Stomach smooth muscle (tissue), 2 donors: Measurements from ENCODE around the gene RASAL3.
A peak's percentile ranks its signal among the peaks of the same experiment; 100 is the strongest.

Experiments
- H3K27ac ChIP-seq: one replicate; pipeline ENCODE4 v1.7.0; 2013; ENCODE audit warnings: mild to moderate bottlenecking, low read length, inconsistent platforms
- H3K27me3 ChIP-seq, 2 donors: one replicate each; pipeline ENCODE4 v1.7.0; 2013; ENCODE audit warnings: low read length in 2 of 2; ENCODE audit not compliant: insufficient read depth in 2 of 2, control insufficient read depth in 1 of 2
- H3K36me3 ChIP-seq, 2 donors: one replicate each; pipeline ENCODE4 v1.7.0; 2013; ENCODE audit warnings: low read length in 2 of 2; ENCODE audit not compliant: control insufficient read depth in 2 of 2, insufficient read depth in 2 of 2
- H3K4me1 ChIP-seq: one replicate; pipeline ENCODE4 v1.7.0; 2013; ENCODE audit warnings: low read length; ENCODE audit not compliant: control insufficient read depth, insufficient read depth
- H3K4me3 ChIP-seq, 2 donors: one replicate each; pipeline ENCODE4 v1.7.0; 2013; ENCODE audit warnings: low read length in 2 of 2
- H3K9ac ChIP-seq, 2 donors: one replicate each; pipeline ENCODE4 v1.7.0; 2013; ENCODE audit warnings: low read length in 2 of 2, mild to moderate bottlenecking in 1 of 2
- H3K9me3 ChIP-seq, 2 donors: one replicate each; pipeline ENCODE4 v1.7.0; 2013; ENCODE audit warnings: low read length in 2 of 2; ENCODE audit not compliant: control insufficient read depth in 2 of 2
- donor health status: healthy.
- donor health status: Pancreatic carcinoma.

Gene RASAL3

GRCh38 chr19:15439078-15439799 is 25.1 kb downstream of the RASAL3 start:
- Histone ChIP-seq H3K9me3 (no peaks in the 10 kb centered on the region), H3K27me3 (no peaks in the 10 kb centered on the region), H3K36me3 (no peaks in the 10 kb centered on the region), H3K4me1 (peaks cover 29% of the 10 kb centered on the region), H3K27ac (peak overlapping the region; percentile 85), H3K4me3 (no peak overlapping the region), H3K9ac (no peak overlapping the region)

GRCh38 chr19:15438577-15438976 is 25.8 kb downstream of the RASAL3 start:
- Histone ChIP-seq H3K9ac (no peak overlapping the region), H3K4me1 (peaks cover 32% of the 10 kb centered on the region), H3K36me3 (no peaks in the 10 kb centered on the region), H3K4me3 (no peak overlapping the region), H3K9me3 (no peaks in the 10 kb centered on the region), H3K27me3 (no peaks in the 10 kb centered on the region), H3K27ac (peak overlapping the region; percentile 85)

DNA sequence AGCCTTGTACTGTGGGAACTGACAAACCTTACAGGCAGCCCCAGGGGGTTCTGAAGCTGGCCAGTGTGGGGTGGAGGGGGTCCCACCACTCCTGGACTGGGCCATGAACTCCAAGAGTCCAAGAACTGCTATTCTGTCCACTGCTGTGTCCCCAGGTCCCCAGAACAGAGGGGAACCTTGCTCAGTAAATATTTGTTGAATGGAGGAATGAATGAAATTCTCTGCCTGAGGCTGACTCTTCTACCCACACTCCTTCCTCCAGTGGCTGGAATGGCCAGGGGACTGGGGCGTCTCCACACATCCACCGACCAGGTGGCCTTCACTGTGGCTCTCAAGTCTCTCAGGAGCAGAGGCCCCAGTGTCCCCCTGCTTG is 26.2 kb downstream of the RASAL3 start:
- Histone ChIP-seq H3K27ac (peak overlapping the region; percentile 85), H3K9me3 (no peaks in the 10 kb centered on the region), H3K4me1 (peaks cover 36% of the 10 kb centered on the region), H3K27me3 (no peaks in the 10 kb centered on the region), H3K4me3 (peak overlapping the region in 1 of 2 donors; percentile 35), H3K9ac (peak overlapping the region; percentile 32 to 51), H3K36me3 (no peaks in the 10 kb centered on the region)

GRCh38 chr19:15437355-15438123 is 26.8 kb downstream of the RASAL3 start:
- Histone ChIP-seq H3K4me1 (peaks cover 38% of the 10 kb centered on the region), H3K27me3 (no peaks in the 10 kb centered on the region), H3K9ac (peak overlapping the region; percentile 32 to 51), H3K4me3 (peak overlapping the region in 1 of 2 donors; percentile 35), H3K27ac (peak overlapping the region; percentile 85), H3K9me3 (no peaks in the 10 kb centered on the region), H3K36me3 (no peaks in the 10 kb centered on the region)

DNA sequence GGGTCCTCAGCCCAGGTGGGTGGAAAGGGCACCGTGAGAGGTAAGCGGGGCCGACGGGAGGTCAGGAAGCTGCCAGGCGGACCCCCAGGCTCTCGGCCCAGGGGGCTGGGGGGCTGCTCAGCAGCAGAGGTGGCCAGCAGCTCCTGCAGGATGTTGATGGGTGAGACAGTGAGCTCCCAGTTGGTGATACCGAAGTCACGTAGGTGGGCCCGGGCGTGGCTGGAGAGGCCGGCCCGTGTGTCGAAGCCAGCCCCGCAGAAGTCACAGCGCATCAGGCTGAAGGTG is 27.6 kb downstream of the RASAL3 start:
- Histone ChIP-seq H3K9me3 (no peaks in the 10 kb centered on the region), H3K36me3 (no peaks in the 10 kb centered on the region), H3K27me3 (no peaks in the 10 kb centered on the region), H3K9ac (no peak overlapping the region), H3K4me3 (no peak overlapping the region), H3K27ac (peak overlapping the region; percentile 85), H3K4me1 (peaks cover 40% of the 10 kb centered on the region)

DNA sequence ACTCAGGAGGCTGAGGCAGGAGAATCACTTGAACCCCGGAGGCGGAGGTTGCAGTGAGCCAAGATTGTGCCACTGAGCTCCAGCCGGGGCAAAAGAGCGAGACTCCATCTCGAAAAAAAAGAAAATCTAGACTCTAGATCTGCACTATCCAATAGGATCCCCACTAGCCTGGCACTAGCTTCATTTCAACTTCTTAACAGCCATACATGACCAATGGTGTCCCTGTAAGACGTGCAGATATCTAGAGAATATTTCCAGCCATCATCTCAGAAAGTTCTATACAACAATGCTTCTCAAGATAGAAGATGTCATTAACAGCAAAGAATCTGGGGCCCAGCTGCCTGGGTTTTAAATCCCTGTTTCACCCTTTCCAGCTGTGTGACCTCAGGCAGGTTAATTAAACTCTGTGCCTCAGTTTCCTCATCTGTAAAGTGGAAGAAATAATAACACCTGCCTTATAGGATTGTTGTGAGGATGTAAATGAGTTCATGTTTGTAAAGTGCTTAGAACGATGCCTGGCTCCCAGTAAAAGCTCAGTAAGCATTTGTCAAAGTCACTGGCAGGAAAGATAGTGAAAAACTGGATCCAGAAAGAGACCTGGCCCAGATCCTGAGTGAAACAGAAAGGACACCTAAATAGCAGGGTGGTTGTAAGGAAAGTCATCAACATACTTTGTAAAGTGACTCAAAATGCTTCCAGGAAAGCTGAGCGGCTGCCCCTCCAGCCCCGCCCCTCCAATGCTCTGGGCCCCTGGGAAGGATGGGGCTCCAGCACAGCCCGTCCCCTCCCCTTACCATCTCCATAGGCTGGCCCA is 28.1 kb downstream of the RASAL3 start:
- H3K27me3 ChIP-seq: no peaks in the 10 kb centered on the region
- H3K27ac ChIP-seq: peak overlapping the region; percentile 85
- no peak overlapping the region for H3K9ac ChIP-seq
- no peak overlapping the region for H3K4me3 ChIP-seq
- H3K4me1 ChIP-seq: peaks cover 45% of the 10 kb centered on the region
- H3K9me3 ChIP-seq: no peaks in the 10 kb centered on the region
- no peaks in the 10 kb centered on the region for H3K36me3 ChIP-seq

DNA sequence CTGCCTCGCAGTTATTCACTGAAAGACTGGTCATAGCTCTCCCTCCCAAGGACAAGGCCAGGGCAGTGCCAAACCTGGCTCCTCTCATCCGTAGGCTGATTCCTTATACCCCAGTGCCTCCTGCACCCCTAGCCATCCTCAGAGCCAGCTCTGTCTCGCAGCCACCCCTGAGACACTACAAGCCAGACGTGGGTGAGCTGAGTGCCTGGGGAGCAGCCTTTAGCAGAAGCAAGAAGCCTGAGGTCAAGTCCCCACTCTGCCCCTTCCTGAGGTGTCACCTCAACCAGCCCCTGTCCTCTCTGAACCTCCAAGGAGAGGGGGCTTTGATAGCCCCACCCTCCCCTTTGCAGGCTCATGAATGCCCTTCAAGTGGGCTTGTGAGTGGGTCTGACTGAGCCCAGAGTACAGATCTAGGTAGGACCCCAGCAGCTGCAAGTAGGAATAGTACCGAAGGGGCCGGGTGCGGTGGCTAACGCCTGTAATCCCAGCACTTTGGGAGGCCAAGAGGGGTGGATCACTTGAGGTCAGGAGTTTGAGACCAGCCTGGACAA is 30.8 kb downstream of the RASAL3 start:
- Histone ChIP-seq H3K27ac (peak overlapping the region; percentile 94), H3K9ac (peak overlapping the region; percentile 64 to 76)

GRCh38 chr19:15432629-15433518 is 31.5 kb downstream of the RASAL3 start:
- Histone ChIP-seq H3K36me3 (peaks cover 0 to 4% of the 10 kb centered on the region in 2 donors), H3K9ac (peak overlapping the region; percentile 76 to 83), H3K4me1 (peaks cover 45% of the 10 kb centered on the region), H3K4me3 (peak overlapping the region; percentile 79 to 92), H3K9me3 (no peaks in the 10 kb centered on the region), H3K27me3 (no peaks in the 10 kb centered on the region), H3K27ac (peak overlapping the region; percentile 94)

More for the DNA sequence above, 30.8 kb downstream of the RASAL3 start:
- no peaks in the 10 kb centered on the region for H3K27me3 ChIP-seq
- no peaks in the 10 kb centered on the region for H3K9me3 ChIP-seq
- H3K36me3 ChIP-seq: peaks cover 0 to 3% of the 10 kb centered on the region in 2 donors
- peaks cover 52% of the 10 kb centered on the region for H3K4me1 ChIP-seq
- peak overlapping the region; percentile 79 to 92 for H3K4me3 ChIP-seq

DNA sequence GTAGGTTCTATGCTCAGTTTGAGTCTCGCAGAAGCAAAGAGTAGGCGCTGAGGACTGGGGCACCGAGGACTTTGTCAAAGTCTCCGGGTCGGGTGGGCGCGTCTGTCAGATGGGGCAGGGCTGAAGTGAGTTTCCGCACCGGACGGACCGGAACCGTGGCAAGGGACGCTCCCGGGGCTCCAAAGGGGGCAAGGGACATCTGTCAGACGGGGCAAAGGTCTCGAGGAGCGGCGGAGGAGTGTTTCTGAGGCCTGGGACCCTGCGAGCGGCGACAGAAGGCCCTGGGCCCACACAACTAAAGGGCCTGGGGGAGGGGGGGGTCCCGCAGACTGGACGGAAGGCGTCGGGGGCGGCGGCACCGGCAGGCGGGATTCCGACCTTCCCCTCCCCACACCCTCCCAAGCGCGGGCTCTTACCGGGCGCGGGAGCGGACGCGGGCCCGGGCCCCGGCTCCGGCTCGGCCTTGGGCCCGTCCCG is 32.3 kb downstream of the RASAL3 start:
- Histone ChIP-seq H3K27ac (peak overlapping the region; percentile 11), H3K9me3 (no peaks in the 10 kb centered on the region), H3K27me3 (no peaks in the 10 kb centered on the region), H3K4me1 (peaks cover 38% of the 10 kb centered on the region), H3K9ac (peak overlapping the region; percentile 64 to 82), H3K36me3 (peaks cover 0 to 8% of the 10 kb centered on the region in 2 donors), H3K4me3 (peak overlapping the region; percentile 87 to 88)
